GM19467 (cell line): ENCODE measurements around the gene CDH16.
"Not testable (repeated sequence)": the region's sequence is repeated elsewhere in the genome, so short reads cannot be mapped to it uniquely, and the experiment has no call there.

Source experiments
- ATAC-seq: cut with Tn5 transposase; IDR thresholded peaks from one replicate; pipeline ENCODE4 v1.9.1; 2021; ENCODE audit warnings: mild to moderate bottlenecking, moderate library complexity; ENCODE audit not compliant: unreplicated experiment

The CDH16 gene, protein sequence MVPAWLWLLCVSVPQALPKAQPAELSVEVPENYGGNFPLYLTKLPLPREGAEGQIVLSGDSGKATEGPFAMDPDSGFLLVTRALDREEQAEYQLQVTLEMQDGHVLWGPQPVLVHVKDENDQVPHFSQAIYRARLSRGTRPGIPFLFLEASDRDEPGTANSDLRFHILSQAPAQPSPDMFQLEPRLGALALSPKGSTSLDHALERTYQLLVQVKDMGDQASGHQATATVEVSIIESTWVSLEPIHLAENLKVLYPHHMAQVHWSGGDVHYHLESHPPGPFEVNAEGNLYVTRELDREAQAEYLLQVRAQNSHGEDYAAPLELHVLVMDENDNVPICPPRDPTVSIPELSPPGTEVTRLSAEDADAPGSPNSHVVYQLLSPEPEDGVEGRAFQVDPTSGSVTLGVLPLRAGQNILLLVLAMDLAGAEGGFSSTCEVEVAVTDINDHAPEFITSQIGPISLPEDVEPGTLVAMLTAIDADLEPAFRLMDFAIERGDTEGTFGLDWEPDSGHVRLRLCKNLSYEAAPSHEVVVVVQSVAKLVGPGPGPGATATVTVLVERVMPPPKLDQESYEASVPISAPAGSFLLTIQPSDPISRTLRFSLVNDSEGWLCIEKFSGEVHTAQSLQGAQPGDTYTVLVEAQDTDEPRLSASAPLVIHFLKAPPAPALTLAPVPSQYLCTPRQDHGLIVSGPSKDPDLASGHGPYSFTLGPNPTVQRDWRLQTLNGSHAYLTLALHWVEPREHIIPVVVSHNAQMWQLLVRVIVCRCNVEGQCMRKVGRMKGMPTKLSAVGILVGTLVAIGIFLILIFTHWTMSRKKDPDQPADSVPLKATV

DNA sequence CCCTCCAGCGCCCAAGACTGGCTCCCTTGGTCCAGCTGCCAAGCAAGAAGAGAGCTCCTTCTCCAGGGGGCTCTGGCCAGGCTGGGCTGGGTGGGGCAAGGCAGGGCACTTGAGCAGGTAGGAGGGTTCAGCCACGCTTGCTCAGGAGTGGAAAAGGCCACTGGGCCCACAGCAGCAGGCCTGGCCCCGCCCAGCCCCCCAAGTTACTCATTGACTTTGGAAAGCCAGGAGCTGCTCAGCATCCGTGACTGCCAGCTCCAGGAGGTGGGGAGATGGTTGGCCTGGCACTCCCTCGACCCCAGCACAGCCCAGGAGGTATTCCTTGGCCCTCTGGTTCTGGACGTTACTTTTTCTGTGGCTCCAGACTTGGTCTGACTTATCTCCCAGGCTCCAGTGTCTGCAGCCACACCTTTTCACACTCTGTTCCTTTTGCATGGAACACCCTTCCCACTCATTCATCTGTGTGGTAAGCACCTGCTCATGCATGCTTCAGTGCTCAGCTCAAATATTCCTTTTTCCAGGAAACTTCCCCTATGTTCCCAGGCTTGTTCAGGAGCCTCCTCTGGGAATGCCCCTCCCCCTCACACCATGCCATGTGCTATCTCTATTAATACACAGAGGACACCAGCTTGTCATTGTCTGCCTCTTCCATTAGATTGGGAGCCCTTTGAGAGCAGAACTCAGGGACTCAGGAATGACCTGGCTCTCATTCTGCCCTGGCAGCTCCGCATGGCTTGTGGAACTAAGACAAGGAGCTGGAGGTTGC lies at the start of gene CDH16:
Gene CDH16, minus strand, starts transcription at position 83 of the 766 bp plus-strand sequence. CDS start 820 bp downstream, outside the sequence.
- no peak for ATAC-seq

DNA sequence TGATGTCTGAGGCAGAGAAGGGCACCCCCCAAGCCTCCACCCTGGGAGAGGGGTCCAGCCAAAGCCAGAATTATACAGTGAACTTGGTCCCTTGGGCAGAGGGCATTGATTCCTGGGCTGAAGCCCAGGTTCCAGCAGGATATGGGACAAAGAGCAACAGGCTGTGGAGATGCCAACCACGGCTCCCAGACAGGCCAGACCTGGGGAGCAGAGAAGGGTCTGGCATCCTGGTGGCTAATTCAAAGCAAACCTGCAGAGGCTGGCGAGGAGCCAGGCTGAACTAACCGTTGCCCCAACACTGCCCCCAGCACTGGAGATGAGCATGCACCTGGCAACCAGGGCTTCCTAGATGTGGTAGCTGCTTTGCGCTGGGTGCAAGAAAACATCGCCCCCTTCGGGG lies 45.4 kb upstream of the CDH16 start:
- ATAC-seq = no peak

DNA sequence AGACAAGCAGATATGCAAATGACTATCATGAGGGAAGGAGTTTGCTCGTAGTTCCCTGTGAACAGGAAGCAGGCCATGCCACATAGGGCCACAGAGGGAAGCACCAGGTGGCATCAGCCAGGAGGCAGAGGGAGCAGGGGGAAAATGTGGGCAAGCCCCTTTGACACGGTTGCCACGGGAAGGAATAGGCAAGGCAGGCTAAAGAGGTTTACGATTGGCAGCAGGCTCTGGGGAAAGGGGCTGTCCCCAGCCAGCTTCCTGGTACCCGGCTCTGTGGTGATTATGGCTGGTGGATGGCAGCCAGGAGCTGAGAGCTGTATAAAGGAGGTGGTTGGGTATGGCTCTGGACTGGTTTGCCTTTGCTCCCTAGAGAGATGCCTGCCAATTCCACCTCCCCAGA lies 43.2 kb upstream of the CDH16 start:
- ATAC-seq = no peak

DNA sequence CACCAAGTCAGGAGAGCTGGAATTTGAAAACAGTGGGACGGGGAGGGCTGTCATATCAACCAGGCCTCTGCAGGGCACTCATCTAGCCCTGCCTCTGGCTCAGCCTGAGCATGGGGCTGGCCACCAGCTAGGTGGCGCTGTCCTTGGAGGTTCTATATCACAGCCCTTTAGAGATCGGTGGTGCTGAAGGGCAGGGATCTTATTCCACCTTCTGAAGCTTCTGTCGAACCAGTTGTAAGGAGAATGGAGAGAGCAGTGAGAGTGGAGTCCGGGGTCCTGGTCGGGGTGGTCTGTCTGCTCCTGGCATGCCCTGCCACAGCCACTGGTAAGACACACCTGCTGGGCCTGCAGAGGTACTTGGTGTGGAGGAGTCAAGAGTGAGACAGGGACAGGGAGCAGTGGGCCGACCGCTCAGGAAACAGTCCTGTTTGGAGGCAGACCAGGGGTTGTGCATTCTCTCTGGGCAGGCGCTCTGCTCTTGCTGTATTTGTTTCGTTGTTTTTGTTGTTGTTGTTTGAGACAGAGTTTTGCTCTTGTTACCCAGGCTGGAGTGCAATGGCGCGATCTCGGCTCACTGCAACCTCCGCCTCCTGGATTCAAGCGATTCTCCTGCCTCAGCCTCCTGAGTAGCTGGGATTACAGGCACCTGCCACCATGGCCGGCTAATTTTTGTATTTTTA lies 42.5 kb upstream of the CDH16 start, which contains the start of gene CES3:
Gene CES3, plus strand, starts transcription at position 202 of the 680 bp plus-strand sequence. Its CDS starts 42 bp downstream, at position 244.
- ATAC-seq = peak; percentile 63

DNA sequence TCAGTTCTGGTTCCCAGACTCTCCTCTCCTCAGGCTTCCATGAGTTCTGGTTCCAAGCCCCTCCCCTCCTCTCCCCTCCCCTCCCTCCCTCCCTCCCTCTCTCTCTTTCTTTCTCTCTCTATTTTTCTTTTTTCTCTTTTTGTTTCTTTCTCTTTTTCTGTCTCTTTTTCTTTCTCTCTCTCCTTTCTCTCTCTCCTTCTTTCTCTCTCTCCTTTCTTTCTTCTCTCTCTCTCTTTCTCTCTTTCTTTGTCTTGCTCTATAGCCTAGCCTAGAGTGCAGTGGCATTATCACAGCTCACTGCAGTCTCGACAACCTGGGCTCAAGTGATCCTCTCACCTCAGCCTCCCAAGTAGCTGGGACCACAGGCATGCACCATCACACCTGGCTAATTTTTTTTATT lies 41.6 kb upstream of the CDH16 start:
- ATAC-seq = no peak

DNA sequence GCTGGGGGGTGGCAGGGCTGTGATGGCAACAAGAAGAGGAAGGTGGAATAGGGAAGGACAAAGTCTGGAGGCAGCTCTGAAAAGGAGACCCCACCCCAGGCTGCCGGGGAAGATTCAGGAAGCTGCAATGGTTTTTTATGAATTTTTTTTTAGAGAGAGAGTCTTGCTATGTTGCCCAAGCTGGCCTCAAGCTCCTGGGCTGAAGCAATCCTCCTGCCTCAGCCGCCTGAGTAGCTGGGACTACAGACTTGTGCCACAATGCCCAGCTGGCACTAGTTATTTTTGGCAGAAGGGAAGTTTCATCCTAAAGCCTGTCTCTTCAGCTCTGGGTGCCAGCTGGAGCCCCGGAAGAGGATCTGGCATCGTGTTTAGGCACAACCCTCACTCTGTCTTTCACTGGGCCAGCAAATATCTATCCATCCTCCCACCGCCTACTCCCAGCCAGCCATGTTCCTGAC lies 41.0 kb upstream of the CDH16 start:
- no peak for ATAC-seq

DNA sequence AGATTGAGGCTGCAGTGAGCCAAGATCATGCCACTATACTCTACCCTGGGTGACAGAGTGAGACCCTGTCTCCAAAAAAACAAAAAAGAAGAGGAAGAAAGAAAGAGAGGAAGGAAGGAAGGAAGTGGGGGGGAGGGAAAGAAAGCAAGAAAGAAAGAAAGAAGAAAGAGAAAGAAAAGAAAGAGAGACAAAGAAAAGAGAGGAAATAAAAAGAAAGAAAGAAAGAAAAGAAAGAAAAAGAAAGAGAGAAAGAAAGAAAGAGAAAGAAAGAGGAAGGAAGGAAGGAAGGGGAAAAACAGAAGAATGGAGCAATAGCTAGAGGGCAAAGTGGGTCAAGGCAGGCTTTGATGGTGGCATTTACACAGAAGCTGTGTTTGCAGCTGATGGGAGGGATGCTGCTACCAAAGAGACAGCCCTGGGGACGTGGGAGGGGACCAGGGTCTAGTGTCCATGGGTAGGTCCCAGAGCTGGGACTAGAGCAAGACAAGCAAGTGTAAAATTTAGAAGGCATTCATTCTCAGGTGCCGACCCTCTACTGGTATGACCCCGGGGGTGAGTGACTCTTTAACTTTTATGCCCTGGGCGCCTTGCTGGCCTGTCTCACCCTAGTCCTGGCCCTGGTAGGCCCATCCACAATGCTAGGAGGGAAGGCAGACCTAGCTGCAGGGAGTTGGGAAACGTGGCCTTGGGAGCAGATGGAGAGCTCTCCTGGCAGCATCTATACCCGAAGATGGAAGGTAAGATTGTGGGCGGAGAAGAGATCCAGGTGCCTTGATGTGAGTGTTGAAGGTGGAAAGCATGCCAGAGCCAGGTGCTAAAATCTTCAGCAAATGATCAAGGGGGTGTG lies 40.4 kb upstream of the CDH16 start:
- ATAC-seq = no peak

DNA sequence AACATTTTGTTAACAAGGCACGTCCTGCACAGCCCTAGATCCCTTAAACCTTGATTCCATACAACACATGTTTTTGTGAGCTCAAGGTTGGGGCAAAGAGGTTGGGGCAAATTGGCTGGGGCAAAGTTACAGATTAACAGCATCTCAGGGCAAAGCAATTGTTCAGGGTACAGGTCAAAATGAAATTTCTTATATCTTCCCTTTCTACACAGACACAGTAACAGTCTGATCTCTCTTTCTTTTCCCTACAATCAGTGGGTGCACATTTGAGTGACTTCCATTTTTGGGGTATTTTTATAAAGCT lies 37.4 kb upstream of the CDH16 start:
- not testable (repeated sequence) for ATAC-seq

DNA sequence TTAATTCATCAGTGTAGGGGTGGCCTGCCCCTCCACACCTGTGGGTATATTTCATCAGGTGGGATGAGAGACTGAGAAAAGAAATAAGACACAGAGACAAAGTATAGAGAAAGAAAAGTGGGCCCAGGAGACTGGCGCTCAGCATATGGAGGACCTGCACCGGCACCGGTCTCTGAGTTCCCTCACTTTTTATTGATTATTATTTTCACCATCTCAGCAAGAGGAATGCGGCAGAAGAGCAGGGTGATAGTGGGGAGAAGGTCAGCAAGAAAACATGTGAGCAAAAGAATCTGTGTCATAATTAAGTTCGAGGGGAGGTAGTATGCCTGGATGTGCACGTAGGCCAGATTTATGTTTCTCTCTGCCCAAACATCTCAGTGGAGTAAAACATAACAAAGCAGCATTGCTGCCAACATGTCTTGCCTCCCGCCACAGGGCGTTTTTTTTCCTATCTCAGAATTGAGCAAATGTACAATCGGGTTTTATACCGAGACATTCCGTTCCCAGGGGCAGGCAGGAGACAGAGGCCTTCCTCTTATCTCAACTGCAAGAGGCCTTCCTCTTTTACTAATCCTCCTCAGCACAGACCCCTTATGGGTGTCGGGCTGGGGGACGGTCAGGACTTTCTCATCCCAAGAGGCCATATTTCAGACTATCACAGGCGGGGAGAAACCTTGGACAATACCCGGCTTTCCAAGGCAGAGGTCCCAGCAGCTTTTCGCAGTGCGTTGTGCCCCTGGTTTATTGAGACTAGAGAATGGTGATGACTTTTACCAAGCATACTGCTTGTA lies 36.9 kb upstream of the CDH16 start:
- not testable (repeated sequence) for ATAC-seq

DNA sequence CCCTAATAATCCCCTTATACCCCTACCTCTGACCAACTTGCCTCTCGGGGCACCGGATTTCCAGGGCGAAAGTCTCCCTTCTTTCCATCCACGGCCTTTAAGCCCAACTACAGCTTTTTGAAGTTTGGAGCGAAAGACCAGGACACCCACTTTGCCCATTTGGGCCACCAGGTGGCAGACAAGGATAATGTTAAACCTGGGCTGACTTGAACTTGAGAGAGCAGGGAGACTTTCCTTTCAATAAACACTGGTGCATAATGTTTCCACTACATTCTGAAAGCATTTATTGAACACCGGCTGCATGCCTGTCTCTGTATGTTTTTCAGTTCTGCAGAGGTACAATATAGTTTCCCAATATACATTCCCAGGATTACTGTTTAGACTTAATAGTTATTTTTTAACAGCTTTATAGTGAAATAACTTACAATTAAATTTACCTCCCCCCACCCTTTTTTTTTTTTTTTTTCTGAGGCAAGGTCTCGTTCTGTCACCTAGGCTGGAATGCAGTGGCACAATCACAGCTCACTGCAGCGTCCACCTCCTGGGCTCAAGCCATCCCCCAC lies 35.5 kb upstream of the CDH16 start:
- ATAC-seq = no peak

DNA sequence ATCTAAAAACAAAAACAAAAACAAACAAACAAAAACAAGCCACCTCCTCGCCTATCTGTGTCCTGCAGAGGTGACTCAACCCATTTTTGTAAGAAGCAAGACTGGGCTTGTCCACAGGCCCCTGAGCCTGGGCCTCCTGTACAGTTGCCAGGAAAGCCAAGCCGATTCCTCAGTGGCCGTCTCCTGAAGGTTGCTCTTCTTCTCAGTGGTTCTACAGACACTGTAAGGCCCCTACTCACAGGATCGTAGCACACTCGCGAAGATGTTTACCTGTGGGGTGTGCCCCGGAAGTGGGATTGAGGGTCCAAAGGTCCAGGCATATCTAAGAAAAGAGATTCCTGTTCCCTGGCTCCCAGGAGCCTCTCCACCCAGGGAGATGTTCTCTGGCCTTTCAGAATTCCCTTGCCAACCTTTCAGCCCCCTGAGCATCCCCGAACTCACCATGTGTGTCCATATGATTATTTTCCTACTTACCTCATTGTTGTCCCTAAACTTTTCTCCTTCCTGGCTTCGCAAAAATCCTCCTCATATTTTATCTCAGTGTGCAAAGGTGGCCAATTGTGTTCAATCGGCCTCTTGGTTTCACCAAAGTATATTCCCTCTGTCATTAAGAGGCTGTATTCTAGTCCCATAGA lies 34.9 kb upstream of the CDH16 start:
- ATAC-seq = no peak

DNA sequence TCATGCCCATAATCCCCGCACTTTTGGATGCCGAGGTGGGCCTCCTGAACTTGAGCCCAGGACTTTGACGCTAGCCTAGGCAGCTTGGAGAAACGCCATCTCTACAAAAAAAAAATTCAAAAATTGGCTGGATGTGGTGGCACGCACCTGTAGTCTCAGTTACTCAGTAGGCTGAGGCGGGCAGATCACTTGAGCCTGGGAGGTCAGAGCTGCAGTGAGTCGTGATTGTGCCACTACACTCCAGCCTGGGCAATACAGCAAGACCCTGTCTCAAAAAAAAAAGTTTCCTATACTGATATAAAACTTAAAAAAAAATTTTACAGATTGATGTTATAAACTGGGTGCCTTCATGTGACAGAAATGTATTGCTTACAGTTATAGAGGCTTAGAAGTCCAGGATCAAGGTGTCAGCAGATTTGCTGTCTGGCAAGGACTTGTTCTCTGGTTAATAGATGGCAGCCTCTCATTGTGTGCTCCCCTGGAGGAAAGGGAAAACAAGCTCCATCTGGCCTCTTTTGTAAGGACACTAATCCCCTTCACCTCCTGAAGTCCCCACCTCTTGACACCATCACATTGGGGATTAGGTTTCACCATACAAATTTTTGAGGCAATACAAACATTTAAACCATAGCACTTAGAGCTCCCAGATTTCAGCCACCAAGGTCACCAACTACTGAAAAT lies 33.9 kb upstream of the CDH16 start:
- ATAC-seq = no peak

DNA sequence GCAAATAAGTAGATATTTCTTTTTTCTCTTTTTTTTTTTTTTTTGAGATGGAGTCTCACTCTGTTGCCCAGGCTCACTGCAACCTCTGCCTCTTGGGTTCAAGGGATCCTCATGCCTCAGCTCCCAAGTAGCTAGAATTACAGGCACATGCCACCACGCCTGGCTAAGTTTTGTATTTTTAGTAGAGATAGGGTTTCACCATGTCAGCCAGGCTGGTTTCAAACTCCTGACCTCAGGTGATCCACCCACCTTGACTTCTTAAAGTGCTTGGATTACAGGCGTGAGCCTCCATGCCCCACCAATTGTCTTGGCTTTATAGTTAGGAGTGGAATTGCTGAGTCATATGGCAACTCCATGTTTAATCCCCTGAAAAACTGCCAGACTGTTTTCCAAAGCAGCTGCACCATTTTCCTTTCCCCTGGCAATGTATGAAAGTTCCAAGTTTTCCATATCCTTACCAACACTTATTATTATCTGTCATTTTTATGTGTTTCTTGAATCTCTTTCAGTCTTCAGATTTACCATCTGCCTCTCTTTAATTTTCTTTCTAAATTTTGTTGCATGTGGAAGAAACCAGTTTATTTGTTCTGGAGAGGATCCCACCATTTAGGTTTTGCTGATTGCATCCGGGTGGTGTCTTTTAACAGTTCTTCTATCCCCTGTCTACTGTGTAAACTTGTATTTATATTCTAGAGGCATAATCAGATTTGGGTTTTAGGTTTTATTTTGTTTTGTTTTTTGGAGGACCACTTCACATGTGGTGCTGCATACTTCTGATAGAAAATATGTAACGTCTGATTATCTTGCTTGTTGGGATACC lies 32.5 kb upstream of the CDH16 start:
- no peak for ATAC-seq

DNA sequence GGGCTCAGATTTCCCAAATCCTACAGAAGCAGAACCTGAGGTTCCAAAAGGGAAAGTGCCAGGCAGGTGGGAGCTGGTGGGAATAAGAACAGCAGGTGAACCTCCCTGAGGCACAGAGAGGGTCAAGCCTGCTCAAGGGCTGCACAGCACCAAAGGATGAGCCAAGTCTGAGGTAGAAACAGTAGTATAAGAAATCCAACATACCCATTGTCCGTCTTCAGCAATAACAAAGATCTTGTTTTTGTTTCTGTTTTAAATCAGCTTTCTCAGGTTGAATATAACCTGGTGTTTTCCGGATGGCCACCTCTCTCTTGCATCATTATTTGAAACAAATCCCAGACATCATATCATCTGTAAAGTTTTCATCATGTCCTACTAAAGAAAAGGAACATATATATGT lies 31.8 kb upstream of the CDH16 start:
- no peak for ATAC-seq

DNA sequence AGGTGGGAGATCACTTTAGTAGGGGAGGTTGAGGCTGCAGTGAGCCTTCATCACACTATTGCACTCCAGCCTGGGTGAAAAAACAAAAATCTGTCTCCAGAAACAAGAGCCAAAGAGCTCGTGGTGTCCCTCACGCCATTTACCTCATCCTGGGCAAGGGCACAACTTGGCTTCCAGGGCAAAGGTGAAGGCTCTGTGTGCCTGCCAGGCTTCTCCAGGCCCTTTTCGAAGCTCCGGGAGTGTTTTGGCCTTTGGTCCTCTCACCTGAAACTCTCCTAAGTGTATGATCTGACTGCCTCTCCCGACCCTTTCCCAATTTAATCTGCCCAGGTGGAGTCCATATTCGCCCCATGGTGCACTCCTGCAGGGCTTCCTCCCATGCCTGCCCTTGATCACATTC lies 30.8 kb upstream of the CDH16 start:
- no peak for ATAC-seq

DNA sequence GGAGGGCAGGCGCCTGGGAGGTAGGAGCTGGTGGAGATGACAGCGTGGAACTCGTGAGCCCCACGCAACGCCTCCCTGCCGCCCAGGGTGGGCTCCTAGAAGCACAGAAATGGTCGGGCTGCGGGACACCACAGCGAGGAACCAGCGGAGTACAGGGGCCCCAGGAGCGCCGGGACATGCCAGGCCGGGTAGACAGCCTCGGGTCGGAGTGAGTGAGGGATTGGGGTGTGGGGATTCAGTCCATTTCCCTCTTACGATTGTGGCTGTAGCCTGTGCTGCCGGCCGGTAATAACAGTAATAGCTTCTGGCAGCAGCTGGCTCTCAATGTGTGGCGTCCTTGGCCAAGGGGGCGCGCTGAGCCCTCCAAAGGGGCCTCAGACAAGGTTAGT lies 30.1 kb upstream of the CDH16 start:
- ATAC-seq = no peak
